GM12878 (cell line): ENCODE measurements around the gene CARD10. TPM values are rescaled to one million over a fixed set of nuclear protein-coding genes. Genes with fewer than 3 reads are reported as not detected.

Source experiments
- ATAC-seq: fragments of 200-7000 bp; cut with Tn5 transposase; 3 replicates; pipeline ENCODE4 v1.9.1; 2020; ENCODE audit warnings: mild to moderate bottlenecking, moderate library complexity
- BruUV-seq: library from RNA; stranded (reverse); fragments of 400-500 nt; replicated peaks from 2 replicates; lab custom pipeline; 2021; lab: Mats Ljungman, UMichigan
- CTCF ChIA-PET: fragments of 300-600 bp; sonication (Branson Sonifier 250); formaldehyde crosslinking; extraction: SDS; loops from one replicate; lab custom pipeline; 2021; ENCODE audit warnings: inconsistent platforms; lab: Yijun Ruan, JAX
- POLR2A ChIA-PET: fragments of 350-600 bp; formaldehyde crosslinking; extraction: SDS; loops from one replicate; lab custom pipeline; 2021; ENCODE audit warnings: inconsistent platforms; lab: Charles Lee
- RAD21 ChIA-PET: fragments of 300-600 bp; sonication (Branson Sonifier 250); formaldehyde crosslinking; loops from one replicate; lab custom pipeline; 2023; ENCODE audit warnings: antibody characterized with exemption; ENCODE audit not compliant: unreplicated experiment; lab: Charles Lee
- SMC1A ChIA-PET: fragments of 300-600 bp; sonication (Branson Sonifier 250); formaldehyde crosslinking; loops from one replicate; lab custom pipeline; 2023; ENCODE audit not compliant: unreplicated experiment, uncharacterized antibody; lab: Charles Lee
- DNase-seq: peaks from one replicate; pipeline ENCODE4 v3.0.0-alpha.2; 2011; ENCODE audit warnings: low read depth, low spot score
- FAIRE-seq: peaks from 3 replicates; lab custom pipeline; 2011; peaks lifted over from hg19 to GRCh38; lab: Jason Lieb, UNC
- H2AFZ ChIP-seq: 2 replicates; pipeline ENCODE4 v1.6.0; 2011; ENCODE audit warnings: low read depth, low read length, control low read depth; ENCODE audit not compliant: control insufficient read depth
- H3K27ac ChIP-seq: 2 replicates; pipeline ENCODE4 v1.5.1; 2011; ENCODE audit warnings: control low read depth; ENCODE audit not compliant: control insufficient read depth, insufficient read depth
- H3K27me3 ChIP-seq, 2 experiments: replicated peaks in 1 of 2; 2 replicates each; pipeline versions ENCODE4 v1.6.0 to v1.6.1; 2011; ENCODE audit warnings: low read length in 1 of 2; ENCODE audit not compliant: control insufficient read depth in 2 of 2, insufficient read depth in 2 of 2
- H3K36me3 ChIP-seq, 2 experiments: 2 replicates each; pipeline ENCODE4 v1.5.1; 2011; ENCODE audit warnings: low read length in 1 of 2; ENCODE audit not compliant: control insufficient read depth in 2 of 2, insufficient read depth in 2 of 2
- H3K4me1 ChIP-seq: 2 replicates; pipeline ENCODE4 v1.6.1; 2011; ENCODE audit warnings: mild to moderate bottlenecking, low read length, moderate library complexity, mixed read lengths; ENCODE audit not compliant: control insufficient read depth, insufficient read depth
- H3K4me2 ChIP-seq: 2 replicates; pipeline ENCODE4 v1.6.0; 2011; ENCODE audit warnings: control low read depth; ENCODE audit not compliant: control insufficient read depth, insufficient read depth
- H3K4me3 ChIP-seq: fragments of 200-600 bp; sonication (generic); 2 replicates; pipeline ENCODE4 v1.5.1; 2016
- H3K79me2 ChIP-seq: 2 replicates; pipeline ENCODE4 v1.6.0; 2011; ENCODE audit warnings: low read length; ENCODE audit not compliant: control insufficient read depth, insufficient read depth
- H3K9ac ChIP-seq: 2 replicates; pipeline ENCODE4 v1.8.0; 2011; ENCODE audit warnings: low read length, control low read depth, mixed read lengths; ENCODE audit not compliant: control insufficient read depth, insufficient read depth
- H3K9me3 ChIP-seq: replicated peaks from 3 replicates; pipeline ENCODE4 v1.5.1; 2011; ENCODE audit warnings: mild to moderate bottlenecking, low read length; ENCODE audit not compliant: control insufficient read depth, insufficient read depth
- H4K20me1 ChIP-seq: 2 replicates; pipeline ENCODE4 v1.6.0; 2011; ENCODE audit not compliant: control insufficient read depth, insufficient read depth
- FOS ChIP-seq: IDR thresholded peaks from 3 replicates; pipeline ENCODE4 v1.6.1; 2011; ENCODE audit warnings: borderline replicate concordance; ENCODE audit not compliant: insufficient read length; ENCODE audit errors: extremely low read depth
- POLR2AphosphoS2 ChIP-seq: IDR thresholded peaks from 2 replicates; pipeline ENCODE4 v1.6.1; 2011; ENCODE audit warnings: low read depth, mild to moderate bottlenecking, low read length, improper control_type of control experiment, moderate library complexity
- RCOR1 ChIP-seq: conservative IDR thresholded peaks from 2 replicates; pipeline ENCODE4 v1.6.1; 2012; ENCODE audit warnings: low read depth, low read length, improper control_type of control experiment
- whole genome bisulfite sequencing: methylation state at CpG from one replicate; pipeline ENCODE4 v1.1.6; 2016; ENCODE audit warnings: low lambda C conversion rate; ENCODE audit not compliant: insufficient replicate concordance, insufficient coverage; ENCODE audit errors: missing lambda C conversion rate; 5-methylcytosine and 5-hydroxymethylcytosine counted together
- in situ Hi-C: fragments of 300-500 bp; cut with MboI; formaldehyde crosslinking; loops from 9 replicates; pipeline ENCODE4 v1.14.3; 2018; ENCODE audit warnings: mixed read lengths
- intact Hi-C: fragments of 100-400 bp; cut with micrococcal nuclease; formaldehyde crosslinking; loops from one replicate; pipeline ENCODE4 v1.14.2; 2022; ENCODE audit not compliant: unreplicated experiment
- polyA plus RNA-seq, 11 experiments: library from polyadenylated mRNA; depleted of rRNA in 4 of 11; unstranded in 6 of 11; stranded (reverse) in 5 of 11; fragments of >200 nt; fragmentation: Nextera tagmentation in 4 of 11; fragmentation: Illumina TruSeq in 1 of 11; extraction: Ambion mirVana in 4 of 11; extraction: Trizol in 1 of 11; gene quantifications; 1 replicate in 1 of 11; 2 replicates in 10 of 11; pipeline versions ENCODE4 v1.2.1 to v1.2.3, GENCODE V29; 2011 to 2016; ENCODE audit warnings: inconsistent platforms in 2 of 11, missing spikeins in 2 of 11, low read depth in 1 of 11
- total RNA-seq, 4 experiments: library from RNA; depleted of rRNA in 3 of 4; stranded (reverse); fragments of >200 nt in 3 of 4; fragmentation: Illumina TruSeq in 1 of 4; extraction: Trizol in 1 of 4; gene quantifications; 2 replicates each; pipeline versions ENCODE4 v1.2.1 to v1.2.3, GENCODE V29; 2013 to 2021
- TF ChIP-seq, protein P1 (sequence below): IDR thresholded peaks from 2 replicates; pipeline ENCODE4 v1.6.1; 2012; ENCODE audit warnings: improper control_type of control experiment, low read depth, low read length; ENCODE audit not compliant: insufficient replicate concordance
- TF ChIP-seq, protein P2 (sequence below): IDR thresholded peaks from 2 replicates; pipeline ENCODE4 v1.6.1; 2011; ENCODE audit warnings: borderline replicate concordance, low read depth, mild to moderate bottlenecking, moderate library complexity, mixed read lengths, low read length; ENCODE audit not compliant: insufficient read depth; ENCODE audit errors: extremely low read length

The CARD10 gene
- total and polyA plus RNA-seq, 10 of the 15 experiments (the other 5 are each of a cell fraction or from before 2014, with no cell fraction given), result 0.08 to 0.10 (median 0.10) TPM; not detected in 7

DNA sequence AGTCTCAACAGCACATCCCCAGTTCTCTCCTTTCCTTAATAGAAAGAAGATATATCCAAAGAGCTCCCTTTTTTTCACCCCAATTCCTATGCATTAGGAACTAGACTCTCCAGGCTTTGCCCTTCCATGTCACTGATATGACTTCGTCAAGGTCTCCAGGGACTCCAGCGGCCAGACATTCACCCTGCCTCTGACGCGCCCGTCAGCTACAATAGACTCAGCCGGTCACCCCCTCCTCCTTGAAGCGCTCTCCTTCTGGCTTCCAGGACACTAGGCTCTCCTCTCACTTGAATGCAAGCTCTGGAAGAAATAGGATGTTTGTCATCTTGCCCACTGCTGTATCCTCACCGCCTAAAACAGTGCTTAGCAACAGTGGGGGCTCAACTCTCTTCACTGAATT, 77.1 kb downstream of the CARD10 start (continued):
- no peak for TF ChIP-seq POLR2AphosphoS2
- no peak for TF ChIP-seq FOS
- TF ChIP-seq, protein P1, sequence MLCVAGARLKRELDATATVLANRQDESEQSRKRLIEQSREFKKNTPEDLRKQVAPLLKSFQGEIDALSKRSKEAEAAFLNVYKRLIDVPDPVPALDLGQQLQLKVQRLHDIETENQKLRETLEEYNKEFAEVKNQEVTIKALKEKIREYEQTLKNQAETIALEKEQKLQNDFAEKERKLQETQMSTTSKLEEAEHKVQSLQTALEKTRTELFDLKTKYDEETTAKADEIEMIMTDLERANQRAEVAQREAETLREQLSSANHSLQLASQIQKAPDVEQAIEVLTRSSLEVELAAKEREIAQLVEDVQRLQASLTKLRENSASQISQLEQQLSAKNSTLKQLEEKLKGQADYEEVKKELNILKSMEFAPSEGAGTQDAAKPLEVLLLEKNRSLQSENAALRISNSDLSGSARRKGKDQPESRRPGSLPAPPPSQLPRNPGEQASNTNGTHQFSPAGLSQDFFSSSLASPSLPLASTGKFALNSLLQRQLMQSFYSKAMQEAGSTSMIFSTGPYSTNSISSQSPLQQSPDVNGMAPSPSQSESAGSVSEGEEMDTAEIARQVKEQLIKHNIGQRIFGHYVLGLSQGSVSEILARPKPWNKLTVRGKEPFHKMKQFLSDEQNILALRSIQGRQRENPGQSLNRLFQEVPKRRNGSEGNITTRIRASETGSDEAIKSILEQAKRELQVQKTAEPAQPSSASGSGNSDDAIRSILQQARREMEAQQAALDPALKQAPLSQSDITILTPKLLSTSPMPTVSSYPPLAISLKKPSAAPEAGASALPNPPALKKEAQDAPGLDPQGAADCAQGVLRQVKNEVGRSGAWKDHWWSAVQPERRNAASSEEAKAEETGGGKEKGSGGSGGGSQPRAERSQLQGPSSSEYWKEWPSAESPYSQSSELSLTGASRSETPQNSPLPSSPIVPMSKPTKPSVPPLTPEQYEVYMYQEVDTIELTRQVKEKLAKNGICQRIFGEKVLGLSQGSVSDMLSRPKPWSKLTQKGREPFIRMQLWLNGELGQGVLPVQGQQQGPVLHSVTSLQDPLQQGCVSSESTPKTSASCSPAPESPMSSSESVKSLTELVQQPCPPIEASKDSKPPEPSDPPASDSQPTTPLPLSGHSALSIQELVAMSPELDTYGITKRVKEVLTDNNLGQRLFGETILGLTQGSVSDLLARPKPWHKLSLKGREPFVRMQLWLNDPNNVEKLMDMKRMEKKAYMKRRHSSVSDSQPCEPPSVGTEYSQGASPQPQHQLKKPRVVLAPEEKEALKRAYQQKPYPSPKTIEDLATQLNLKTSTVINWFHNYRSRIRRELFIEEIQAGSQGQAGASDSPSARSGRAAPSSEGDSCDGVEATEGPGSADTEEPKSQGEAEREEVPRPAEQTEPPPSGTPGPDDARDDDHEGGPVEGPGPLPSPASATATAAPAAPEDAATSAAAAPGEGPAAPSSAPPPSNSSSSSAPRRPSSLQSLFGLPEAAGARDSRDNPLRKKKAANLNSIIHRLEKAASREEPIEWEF, result no peak

DNA sequence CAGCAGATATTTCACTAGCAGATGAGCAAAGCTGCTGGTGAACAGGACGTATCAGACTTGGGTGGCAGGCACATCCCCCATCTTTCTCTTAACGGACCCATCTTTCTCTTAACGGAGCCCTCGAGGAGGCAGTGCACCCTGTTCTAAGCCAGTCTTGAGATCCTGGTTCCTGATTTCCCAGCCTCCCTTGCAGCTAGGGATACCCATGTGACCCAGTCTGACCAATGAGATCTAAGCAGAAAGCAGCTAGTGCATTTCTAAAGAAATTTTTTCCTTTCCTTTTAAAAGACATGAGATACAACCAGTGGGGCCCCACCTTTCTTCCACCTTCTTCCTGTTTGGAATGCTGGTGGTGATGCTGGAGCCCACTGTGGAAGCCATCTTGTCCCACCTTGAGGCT, 78.3 kb downstream of the CARD10 start:
- intact Hi-C loops, result loop anchor here (5.0 kb wide), 1 partner anchor 124 kb away; no protein-coding TSS in a partner anchor
- POLR2A ChIA-PET, result no interaction called here
- Histone ChIP-seq H4K20me1 (no peaks in the 10 kb centered on the region), H2AFZ (no peak overlapping the region), H3K9ac (no peak overlapping the region), H3K79me2 (no peaks in the 10 kb centered on the region), H3K27me3 (no peaks in the 10 kb centered on the region; a peak in 3 of 4 replicates), H3K27ac (no peak overlapping the region), H3K4me1 (no peaks in the 10 kb centered on the region), H3K36me3 (no peaks in the 10 kb centered on the region), H3K4me2 (no peak overlapping the region), H3K9me3 (no peaks in the 10 kb centered on the region; the same call in 2 of the 3 replicates), H3K4me3 (no peak overlapping the region)
- CTCF ChIA-PET, result interaction anchor here (1.2 to 1.9 kb wide), 3 partner anchors 9 to 107 kb away, joined by 3 to 4 read pairs (median 3); no protein-coding TSS in a partner anchor
- RAD21 ChIA-PET, result no interaction called here
- BruUV-seq, result no TSS peak
- 53% methylated on average over 4 of the region's 4 CpGs for WGBS
- ATAC-seq (no peak), DNase-seq (no peak), FAIRE-seq (no peak)
- TF ChIP-seq RCOR1, result no peak
- TF ChIP-seq, protein P2, sequence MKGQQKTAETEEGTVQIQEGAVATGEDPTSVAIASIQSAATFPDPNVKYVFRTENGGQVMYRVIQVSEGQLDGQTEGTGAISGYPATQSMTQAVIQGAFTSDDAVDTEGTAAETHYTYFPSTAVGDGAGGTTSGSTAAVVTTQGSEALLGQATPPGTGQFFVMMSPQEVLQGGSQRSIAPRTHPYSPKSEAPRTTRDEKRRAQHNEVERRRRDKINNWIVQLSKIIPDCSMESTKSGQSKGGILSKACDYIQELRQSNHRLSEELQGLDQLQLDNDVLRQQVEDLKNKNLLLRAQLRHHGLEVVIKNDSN, result peak; percentile 21
- in situ Hi-C loops, result no loop called here
- SMC1A ChIA-PET, result no interaction called here

Other genes starting within 250 kb of the CARD10 start
Only the 7 nearest of the 11 such genes appear.
- not detected in 2 replicates for gene ELFN2, start 91.9 kb downstream of the CARD10 start, total RNA-seq (2014; rRNA removed)
- not detected in 2 replicates for gene ELFN2, start 91.9 kb downstream of the CARD10 start, total RNA-seq (2014; rRNA removed; fragmentation: Illumina TruSeq; extraction: Trizol)
- gene ELFN2, start 91.9 kb downstream of the CARD10 start, total RNA-seq (2021), result 0.03 and 0.05 TPM in 2 replicates
- 0.03 TPM in 1 of 2 replicates, not detected in the other for gene ELFN2, start 91.9 kb downstream of the CARD10 start, polyA plus RNA-seq (2011; rRNA removed)
- gene ELFN2, start 91.9 kb downstream of the CARD10 start, polyA plus RNA-seq (2014; fragmentation: Illumina TruSeq; extraction: Trizol), result not detected in 2 replicates
- not detected for gene ELFN2, start 91.9 kb downstream of the CARD10 start, polyA plus RNA-seq (2014; fragmentation: Nextera tagmentation; extraction: Ambion mirVana)
- not detected in 2 replicates for gene ELFN2, start 91.9 kb downstream of the CARD10 start, polyA plus RNA-seq (2014; rRNA removed)
- gene ELFN2, start 91.9 kb downstream of the CARD10 start, polyA plus RNA-seq (2016; fragmentation: Nextera tagmentation; extraction: Ambion mirVana), result not detected
- gene MFNG, start 33.0 kb downstream of the CARD10 start, total RNA-seq (2014; rRNA removed), result 66.5 and 80.0 TPM in 2 replicates
- gene MFNG, start 33.0 kb downstream of the CARD10 start, total RNA-seq (2014; rRNA removed; fragmentation: Illumina TruSeq; extraction: Trizol), result 37.0 and 41.4 TPM in 2 replicates
- 95.5 and 99.1 TPM in 2 replicates for gene MFNG, start 33.0 kb downstream of the CARD10 start, total RNA-seq (2021)
- 28.6 and 57.0 TPM in 2 replicates for gene MFNG, start 33.0 kb downstream of the CARD10 start, polyA plus RNA-seq (2011; rRNA removed)
- gene MFNG, start 33.0 kb downstream of the CARD10 start, polyA plus RNA-seq (2014; fragmentation: Illumina TruSeq; extraction: Trizol), result 14.1 and 36.9 TPM in 2 replicates
- 10 to 100 TPM; 11.5 to 26.1 TPM for gene MFNG, start 33.0 kb downstream of the CARD10 start, polyA plus RNA-seq (2014; fragmentation: Nextera tagmentation; extraction: Ambion mirVana)
- gene MFNG, start 33.0 kb downstream of the CARD10 start, polyA plus RNA-seq (2014; rRNA removed), result 88.5 and 91.4 TPM in 2 replicates
- 100 to 1,000 TPM; 100 to 117 TPM for gene MFNG, start 33.0 kb downstream of the CARD10 start, polyA plus RNA-seq (2016; fragmentation: Nextera tagmentation; extraction: Ambion mirVana)
- gene CDC42EP1, start 41.1 kb upstream of the CARD10 start, total RNA-seq (2014; rRNA removed), result not detected in 2 replicates
- gene CDC42EP1, start 41.1 kb upstream of the CARD10 start, total RNA-seq (2014; rRNA removed; fragmentation: Illumina TruSeq; extraction: Trizol), result not detected in 2 replicates
- gene CDC42EP1, start 41.1 kb upstream of the CARD10 start, total RNA-seq (2021), result 0.19 and 0.33 TPM in 2 replicates
- gene CDC42EP1, start 41.1 kb upstream of the CARD10 start, polyA plus RNA-seq (2011; rRNA removed), result not detected in 2 replicates
- not detected in 2 replicates for gene CDC42EP1, start 41.1 kb upstream of the CARD10 start, polyA plus RNA-seq (2014; fragmentation: Illumina TruSeq; extraction: Trizol)
- gene CDC42EP1, start 41.1 kb upstream of the CARD10 start, polyA plus RNA-seq (2014; fragmentation: Nextera tagmentation; extraction: Ambion mirVana), result not detected
- gene CDC42EP1, start 41.1 kb upstream of the CARD10 start, polyA plus RNA-seq (2014; rRNA removed), result 0.04 TPM in 1 of 2 replicates, not detected in the other
- under 1 TPM in 1 of 2 experiments, not detected in 1; 0.09 TPM for gene CDC42EP1, start 41.1 kb upstream of the CARD10 start, polyA plus RNA-seq (2016; fragmentation: Nextera tagmentation; extraction: Ambion mirVana)
- 0.56 and 0.60 TPM in 2 replicates for gene LGALS2, start 60.7 kb upstream of the CARD10 start, total RNA-seq (2014; rRNA removed)
- 0.58 and 0.69 TPM in 2 replicates for gene LGALS2, start 60.7 kb upstream of the CARD10 start, total RNA-seq (2014; rRNA removed; fragmentation: Illumina TruSeq; extraction: Trizol)
- 0.67 and 0.85 TPM in 2 replicates for gene LGALS2, start 60.7 kb upstream of the CARD10 start, total RNA-seq (2021)
- 1.2 and 2.7 TPM in 2 replicates for gene LGALS2, start 60.7 kb upstream of the CARD10 start, polyA plus RNA-seq (2011; rRNA removed)
- 0.56 TPM in 1 of 2 replicates, not detected in the other for gene LGALS2, start 60.7 kb upstream of the CARD10 start, polyA plus RNA-seq (2014; fragmentation: Illumina TruSeq; extraction: Trizol)
- gene LGALS2, start 60.7 kb upstream of the CARD10 start, polyA plus RNA-seq (2014; fragmentation: Nextera tagmentation; extraction: Ambion mirVana), result 1 to 10 TPM; 1.8 to 2.9 TPM
- 0.77 and 1.9 TPM in 2 replicates for gene LGALS2, start 60.7 kb upstream of the CARD10 start, polyA plus RNA-seq (2014; rRNA removed)
- gene LGALS2, start 60.7 kb upstream of the CARD10 start, polyA plus RNA-seq (2016; fragmentation: Nextera tagmentation; extraction: Ambion mirVana), result under 1 TPM in 1 of 2 experiments, not detected in 1; 0.38 TPM
- 43.1 and 53.4 TPM in 2 replicates for gene GGA1, start 89.4 kb upstream of the CARD10 start, total RNA-seq (2014; rRNA removed)
- 29.1 and 30.4 TPM in 2 replicates for gene GGA1, start 89.4 kb upstream of the CARD10 start, total RNA-seq (2014; rRNA removed; fragmentation: Illumina TruSeq; extraction: Trizol)
- 55.0 and 63.4 TPM in 2 replicates for gene GGA1, start 89.4 kb upstream of the CARD10 start, total RNA-seq (2021)
- 38.7 and 43.7 TPM in 2 replicates for gene GGA1, start 89.4 kb upstream of the CARD10 start, polyA plus RNA-seq (2011; rRNA removed)
- 23.4 and 31.6 TPM in 2 replicates for gene GGA1, start 89.4 kb upstream of the CARD10 start, polyA plus RNA-seq (2014; fragmentation: Illumina TruSeq; extraction: Trizol)
- 1 to 10 TPM; 1.4 to 4.8 TPM for gene GGA1, start 89.4 kb upstream of the CARD10 start, polyA plus RNA-seq (2014; fragmentation: Nextera tagmentation; extraction: Ambion mirVana)
- gene GGA1, start 89.4 kb upstream of the CARD10 start, polyA plus RNA-seq (2014; rRNA removed), result 77.8 and 79.4 TPM in 2 replicates
- gene GGA1, start 89.4 kb upstream of the CARD10 start, polyA plus RNA-seq (2016; fragmentation: Nextera tagmentation; extraction: Ambion mirVana), result 10 to 100 TPM; 45.0 to 48.0 TPM
- 34.0 and 37.5 TPM in 2 replicates for gene SH3BP1, start 120.3 kb upstream of the CARD10 start, total RNA-seq (2014; rRNA removed)
- 16.8 and 17.9 TPM in 2 replicates for gene SH3BP1, start 120.3 kb upstream of the CARD10 start, total RNA-seq (2014; rRNA removed; fragmentation: Illumina TruSeq; extraction: Trizol)
- gene SH3BP1, start 120.3 kb upstream of the CARD10 start, total RNA-seq (2021), result 67.0 and 70.5 TPM in 2 replicates
- gene SH3BP1, start 120.3 kb upstream of the CARD10 start, polyA plus RNA-seq (2011; rRNA removed), result 14.5 and 27.0 TPM in 2 replicates
- gene SH3BP1, start 120.3 kb upstream of the CARD10 start, polyA plus RNA-seq (2014; fragmentation: Illumina TruSeq; extraction: Trizol), result 22.9 and 58.6 TPM in 2 replicates
- 1 to 10 TPM in 1 of 2 experiments, under 1 TPM in 1; 0.29 to 1.1 TPM for gene SH3BP1, start 120.3 kb upstream of the CARD10 start, polyA plus RNA-seq (2014; fragmentation: Nextera tagmentation; extraction: Ambion mirVana)
- gene SH3BP1, start 120.3 kb upstream of the CARD10 start, polyA plus RNA-seq (2014; rRNA removed), result 31.7 and 43.3 TPM in 2 replicates
- 1 to 10 TPM; 4.8 to 9.9 TPM for gene SH3BP1, start 120.3 kb upstream of the CARD10 start, polyA plus RNA-seq (2016; fragmentation: Nextera tagmentation; extraction: Ambion mirVana)
- 36.8 and 41.1 TPM in 2 replicates for gene PDXP, start 139.3 kb upstream of the CARD10 start, total RNA-seq (2014; rRNA removed)
- gene PDXP, start 139.3 kb upstream of the CARD10 start, total RNA-seq (2014; rRNA removed; fragmentation: Illumina TruSeq; extraction: Trizol), result 27.2 and 29.7 TPM in 2 replicates
- gene PDXP, start 139.3 kb upstream of the CARD10 start, total RNA-seq (2021), result 38.6 and 44.7 TPM in 2 replicates
- 25.4 and 39.4 TPM in 2 replicates for gene PDXP, start 139.3 kb upstream of the CARD10 start, polyA plus RNA-seq (2011; rRNA removed)
- gene PDXP, start 139.3 kb upstream of the CARD10 start, polyA plus RNA-seq (2014; fragmentation: Illumina TruSeq; extraction: Trizol), result 30.1 and 40.0 TPM in 2 replicates
- gene PDXP, start 139.3 kb upstream of the CARD10 start, polyA plus RNA-seq (2014; fragmentation: Nextera tagmentation; extraction: Ambion mirVana), result 10 to 100 TPM in 1 of 2 experiments, 1 to 10 TPM in 1; 9.8 to 15.2 TPM
- gene PDXP, start 139.3 kb upstream of the CARD10 start, polyA plus RNA-seq (2014; rRNA removed), result 56.7 and 57.9 TPM in 2 replicates
- gene PDXP, start 139.3 kb upstream of the CARD10 start, polyA plus RNA-seq (2016; fragmentation: Nextera tagmentation; extraction: Ambion mirVana), result 1 to 10 TPM; 4.4 to 4.8 TPM